GM18870 (cell line): Measurements from ENCODE around the gene SLC22A5.
"Not testable (repeated sequence)": the region's sequence is repeated elsewhere in the genome, so short reads cannot be mapped to it uniquely, and the experiment has no call there.

Experiments
- ATAC-seq: cut with Tn5 transposase; IDR thresholded peaks from one replicate; pipeline ENCODE4 v1.9.1; 2021; ENCODE audit warnings: moderate library complexity; ENCODE audit not compliant: unreplicated experiment

Gene SLC22A5

DNA sequence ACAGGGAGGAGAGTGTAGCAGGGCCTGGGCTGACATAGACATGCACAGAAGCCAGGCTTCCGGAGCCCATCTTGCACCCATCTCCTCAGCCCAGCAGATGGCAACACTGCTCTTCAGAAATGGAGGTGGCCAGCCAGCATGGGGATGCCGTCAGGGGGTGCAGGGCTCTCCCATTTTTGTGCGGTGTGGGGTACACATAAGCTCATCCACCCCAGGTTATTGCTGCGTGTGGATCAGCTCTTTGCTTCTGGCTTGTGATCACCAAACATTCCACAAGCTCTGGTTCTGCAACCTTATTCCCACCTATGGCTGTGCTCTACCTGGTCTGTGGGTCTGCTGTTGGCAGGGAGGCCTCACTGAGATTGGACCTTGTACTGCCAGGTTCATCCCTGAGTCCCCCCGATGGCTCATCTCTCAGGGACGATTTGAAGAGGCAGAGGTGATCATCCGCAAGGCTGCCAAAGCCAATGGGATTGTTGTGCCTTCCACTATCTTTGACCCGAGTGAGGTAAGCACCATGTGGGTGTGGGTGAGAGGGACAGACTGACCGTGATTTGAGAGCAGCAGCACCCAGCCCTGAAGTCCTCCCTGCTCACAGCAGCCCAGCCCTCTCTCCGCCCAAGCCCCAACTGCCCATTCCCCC is 17.3 kb downstream of the SLC22A5 start:
- peak; percentile 72 for ATAC-seq

DNA sequence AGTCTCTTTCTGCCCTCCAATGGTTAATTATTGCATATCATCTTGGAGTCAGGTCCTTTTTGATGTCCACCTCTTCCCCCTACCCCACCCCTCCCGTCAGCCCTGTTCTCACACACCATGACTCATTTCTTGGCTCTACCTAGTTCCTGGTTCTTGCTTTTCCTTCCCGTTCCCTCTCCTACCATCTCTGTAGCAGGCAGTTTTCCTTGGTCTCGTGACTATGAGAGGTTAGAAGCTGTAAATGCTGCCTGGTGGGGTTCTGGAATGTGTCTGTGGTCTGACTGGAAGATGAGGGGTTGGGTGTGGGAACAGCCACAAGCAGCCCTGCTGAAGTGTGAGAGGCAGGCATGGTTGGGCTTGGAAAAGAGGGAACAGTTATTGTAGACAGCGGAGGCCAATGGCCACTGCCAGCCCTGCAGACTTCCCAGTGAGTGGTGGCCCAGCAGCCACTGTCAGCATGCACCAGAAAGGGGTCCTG is 18.2 kb downstream of the SLC22A5 start:
- ATAC-seq, result no peak

DNA sequence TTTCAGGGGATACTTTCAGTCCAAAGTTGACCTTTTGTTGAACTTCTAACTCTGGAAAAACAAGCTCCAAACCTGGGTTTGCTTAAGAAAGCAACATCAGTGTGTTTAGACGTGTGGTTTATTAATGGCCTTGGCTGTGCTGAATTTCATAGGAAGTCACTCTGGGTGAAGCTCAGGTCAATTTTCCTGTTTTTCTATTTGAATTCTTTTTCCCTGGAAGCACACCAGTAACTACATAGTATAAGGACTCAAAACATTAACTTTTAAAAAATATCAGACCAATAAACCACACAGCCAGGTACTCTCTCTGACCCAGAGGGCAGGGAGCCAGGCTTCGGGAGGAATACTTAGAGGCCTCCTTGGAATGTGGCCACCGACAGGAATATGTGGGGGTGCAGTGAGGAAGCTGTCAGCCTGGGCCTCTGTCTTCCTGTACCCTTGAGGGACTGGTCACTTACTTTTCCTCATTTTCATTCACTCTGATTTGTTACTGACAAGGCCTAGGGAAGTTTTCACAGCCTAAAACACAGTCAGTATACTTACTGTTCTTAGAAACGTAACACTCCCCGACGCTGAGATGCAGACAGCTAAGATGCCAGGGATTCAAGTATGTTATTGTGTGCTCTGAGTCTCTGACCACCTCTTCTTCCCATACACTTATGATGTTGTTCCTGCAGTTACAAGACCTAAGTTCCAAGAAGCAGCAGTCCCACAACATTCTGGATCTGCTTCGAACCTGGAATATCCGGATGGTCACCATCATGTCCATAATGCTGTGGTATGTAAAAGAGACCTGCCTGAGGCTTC is 18.9 kb downstream of the SLC22A5 start:
- no peak for ATAC-seq

DNA sequence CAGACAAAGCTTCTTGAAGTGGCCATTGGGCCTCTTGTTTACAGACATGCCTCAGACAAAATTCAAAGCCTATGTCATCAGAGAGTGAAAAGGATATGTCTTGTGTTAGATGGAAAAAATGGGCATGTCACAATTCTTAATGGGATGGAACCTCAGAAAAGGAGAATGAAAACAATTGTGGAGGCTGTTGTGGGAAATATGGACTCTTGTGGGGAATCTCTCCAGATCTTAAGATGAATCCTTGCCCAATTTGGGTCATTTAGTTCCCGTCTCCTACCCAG is 19.5 kb downstream of the SLC22A5 start:
- no peak for ATAC-seq

DNA sequence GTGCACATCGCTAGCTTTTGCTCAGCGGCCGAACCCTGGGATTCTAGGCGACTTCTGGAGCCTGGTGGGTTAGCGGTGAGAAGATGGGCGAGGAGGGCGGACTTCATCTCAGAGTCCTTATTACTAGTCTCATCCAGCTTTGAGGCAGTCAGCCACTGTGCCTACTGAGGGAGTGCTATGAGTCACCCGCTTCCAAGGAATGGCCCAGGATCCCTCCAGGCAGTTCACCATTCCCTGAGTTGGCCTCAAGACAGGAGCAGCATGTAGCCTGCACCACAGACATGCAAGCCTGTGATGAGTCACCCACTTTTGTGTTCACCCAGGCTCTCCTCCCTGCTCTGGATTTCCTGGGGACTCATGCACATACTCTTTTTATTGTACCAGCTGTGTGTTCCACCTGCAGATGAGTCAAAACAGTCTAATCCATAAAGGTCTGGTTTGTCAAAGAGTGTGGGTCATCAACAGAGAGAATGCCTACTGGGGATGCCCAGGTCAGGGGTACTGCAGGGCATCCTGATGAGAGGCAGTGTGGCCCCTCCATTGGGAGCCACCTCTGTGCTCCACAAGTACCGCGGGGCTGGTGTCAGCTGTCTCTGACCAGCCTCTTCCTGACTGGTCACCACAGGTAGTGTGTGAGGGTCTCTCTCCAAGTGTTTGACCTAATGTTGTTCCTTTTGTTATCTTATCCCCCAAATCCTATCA is 20.2 kb downstream of the SLC22A5 start:
- ATAC-seq, result no peak

DNA sequence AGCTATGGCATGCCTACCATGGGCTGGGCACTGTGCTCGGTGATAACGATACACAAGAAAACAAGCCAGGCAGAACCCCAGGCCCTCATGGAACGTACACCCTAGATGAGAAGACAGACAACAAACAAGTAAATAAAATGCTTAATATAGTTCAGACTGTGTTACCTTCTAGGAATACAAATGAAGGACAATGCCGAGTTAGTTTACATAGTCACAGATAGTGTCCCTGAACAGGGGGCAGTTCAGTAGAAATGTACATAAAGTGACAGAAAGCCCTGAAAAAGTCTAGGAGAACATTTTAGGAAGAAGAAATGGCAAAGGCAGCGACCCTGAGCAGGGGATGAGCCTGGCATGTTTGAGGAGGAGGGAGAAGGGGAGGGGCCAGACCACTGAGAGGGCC is 21.7 kb downstream of the SLC22A5 start:
- ATAC-seq, result no peak

DNA sequence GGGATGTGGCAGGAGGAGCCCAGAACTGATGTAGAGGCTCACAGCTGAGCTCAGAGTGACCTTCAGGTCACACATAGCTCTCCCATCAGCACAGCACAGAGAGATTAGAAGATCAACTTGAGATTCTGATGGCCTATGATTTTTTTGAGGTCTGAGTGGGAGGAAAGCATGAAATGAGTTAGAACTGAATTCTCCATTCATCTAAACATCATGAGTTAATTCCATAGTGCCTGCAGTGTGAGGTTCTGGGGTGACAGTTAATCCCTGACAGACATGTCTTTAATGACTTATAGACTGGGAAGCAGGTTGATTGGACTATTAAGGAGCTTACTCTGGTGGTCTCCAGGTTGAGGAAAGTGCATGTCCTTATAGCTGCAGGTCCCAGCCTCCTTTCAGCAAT is 22.4 kb downstream of the SLC22A5 start:
- no peak for ATAC-seq

DNA sequence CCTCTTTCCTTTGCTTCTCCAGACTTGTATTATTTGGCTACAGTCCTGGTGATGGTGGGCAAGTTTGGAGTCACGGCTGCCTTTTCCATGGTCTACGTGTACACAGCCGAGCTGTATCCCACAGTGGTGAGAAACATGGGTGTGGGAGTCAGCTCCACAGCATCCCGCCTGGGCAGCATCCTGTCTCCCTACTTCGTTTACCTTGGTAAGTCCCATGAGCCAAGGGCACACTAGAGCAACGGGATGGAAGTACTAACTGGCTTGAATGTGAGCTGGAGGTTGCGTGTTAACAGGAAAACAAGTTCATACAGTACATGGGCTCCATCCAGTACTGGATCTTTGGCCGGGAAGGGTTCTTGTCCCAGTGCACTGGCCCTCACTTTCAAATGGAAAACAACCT is 22.9 kb downstream of the SLC22A5 start:
- ATAC-seq, result no peak

DNA sequence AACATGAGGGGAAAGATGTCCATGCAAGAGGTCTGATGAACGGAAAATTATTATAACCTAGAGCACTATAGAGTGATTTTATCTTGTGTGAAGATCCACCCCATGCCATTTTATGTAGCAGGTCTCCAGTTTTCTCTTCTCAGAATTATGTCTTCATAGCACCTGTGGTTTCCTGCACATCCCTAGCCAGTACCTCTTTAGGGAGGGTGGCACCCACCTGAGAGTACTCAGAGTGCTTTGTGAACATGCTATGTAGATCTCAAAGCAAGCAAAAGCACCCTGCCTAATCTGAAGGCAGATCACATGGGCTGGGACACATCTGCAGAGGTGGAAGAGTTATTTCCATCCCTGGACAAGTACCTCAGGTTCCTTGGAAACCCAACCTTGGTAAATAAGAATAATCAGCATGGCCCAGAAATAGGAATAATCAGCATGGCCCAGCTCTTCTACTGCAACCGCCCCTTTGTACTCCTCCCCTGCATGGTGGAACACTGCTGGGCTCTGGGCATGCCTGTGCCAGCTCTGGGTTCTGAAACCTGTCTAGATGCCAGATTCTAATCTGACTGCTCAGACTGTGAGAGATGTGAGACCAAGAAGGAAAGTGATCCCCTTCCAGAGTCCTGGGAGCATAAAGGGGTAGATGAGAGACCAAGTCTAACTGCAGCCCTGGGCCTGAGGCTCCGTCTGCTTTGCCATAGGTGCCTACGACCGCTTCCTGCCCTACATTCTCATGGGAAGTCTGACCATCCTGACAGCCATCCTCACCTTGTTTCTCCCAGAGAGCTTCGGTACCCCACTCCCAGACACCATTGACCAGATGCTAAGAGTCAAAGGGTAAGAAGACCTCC is 23.7 kb downstream of the SLC22A5 start:
- ATAC-seq, result no peak

DNA sequence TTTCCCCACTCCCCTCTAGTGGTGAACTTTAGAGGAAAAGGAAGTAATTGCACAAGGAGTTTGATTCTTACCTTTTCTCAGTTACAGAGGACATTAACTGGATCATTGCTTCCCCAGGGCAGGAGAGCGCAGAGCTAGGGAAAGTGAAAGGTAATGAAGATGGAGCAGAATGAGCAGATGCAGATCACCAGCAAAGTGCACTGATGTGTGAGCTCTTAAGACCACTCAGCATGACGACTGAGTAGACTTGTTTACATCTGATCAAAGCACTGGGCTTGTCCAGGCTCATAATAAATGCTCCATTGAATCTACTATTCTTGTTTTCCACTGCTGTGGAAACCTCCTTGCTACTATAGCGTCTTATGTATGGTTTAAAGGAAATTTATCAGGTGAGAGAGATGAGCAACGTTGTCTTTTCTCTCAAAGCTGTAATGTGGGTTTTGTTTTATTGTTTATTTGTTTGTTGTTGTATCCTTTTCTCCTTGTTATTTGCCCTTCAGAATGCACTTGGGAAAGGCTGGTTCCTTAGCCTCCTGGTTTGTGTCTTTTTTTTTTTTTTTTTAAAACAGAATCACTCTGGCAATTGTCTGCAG is 25.3 kb downstream of the SLC22A5 start:
- ATAC-seq, result peak; percentile 79

DNA sequence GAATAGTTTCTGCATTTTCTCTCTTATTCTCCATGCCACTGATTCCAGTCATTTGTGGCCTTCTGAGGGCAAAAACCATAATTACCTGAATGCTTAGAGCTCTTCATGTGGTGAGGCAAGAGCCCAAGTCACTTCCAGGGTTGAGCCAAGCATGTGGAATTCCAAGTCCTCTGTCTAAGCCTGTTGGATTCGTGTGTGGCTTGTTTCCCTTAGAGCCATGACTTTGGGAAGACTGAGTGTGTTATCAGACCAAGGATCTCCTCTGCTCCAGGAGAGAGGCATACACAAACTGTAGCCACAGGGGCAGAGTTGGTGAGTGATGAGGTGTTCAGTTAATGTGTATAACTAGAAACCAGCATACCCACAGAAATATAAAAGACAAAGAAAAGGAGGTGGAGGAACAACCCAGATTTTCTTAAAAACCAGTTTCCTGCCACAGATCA is 27.1 kb downstream of the SLC22A5 start:
- no peak for ATAC-seq

DNA sequence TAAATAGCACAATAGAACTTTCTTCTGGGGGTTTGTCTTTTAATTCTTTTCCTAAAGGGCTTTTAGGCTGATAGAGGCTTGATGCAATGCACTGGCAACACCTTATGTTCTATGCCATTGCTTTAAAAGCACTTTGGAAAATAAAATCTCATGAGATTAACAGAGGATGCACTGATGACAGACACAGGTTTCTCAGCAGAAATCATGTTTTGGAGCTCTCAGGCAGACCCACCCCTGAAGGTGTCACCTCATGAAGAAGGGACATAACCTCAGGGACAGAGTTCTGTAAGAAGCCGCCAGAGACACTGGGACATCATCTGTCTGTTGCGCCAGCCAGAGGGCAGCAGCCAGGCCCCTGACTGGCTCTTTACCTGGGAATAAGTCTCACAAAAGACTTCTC is 27.7 kb downstream of the SLC22A5 start:
- ATAC-seq, result no peak

DNA sequence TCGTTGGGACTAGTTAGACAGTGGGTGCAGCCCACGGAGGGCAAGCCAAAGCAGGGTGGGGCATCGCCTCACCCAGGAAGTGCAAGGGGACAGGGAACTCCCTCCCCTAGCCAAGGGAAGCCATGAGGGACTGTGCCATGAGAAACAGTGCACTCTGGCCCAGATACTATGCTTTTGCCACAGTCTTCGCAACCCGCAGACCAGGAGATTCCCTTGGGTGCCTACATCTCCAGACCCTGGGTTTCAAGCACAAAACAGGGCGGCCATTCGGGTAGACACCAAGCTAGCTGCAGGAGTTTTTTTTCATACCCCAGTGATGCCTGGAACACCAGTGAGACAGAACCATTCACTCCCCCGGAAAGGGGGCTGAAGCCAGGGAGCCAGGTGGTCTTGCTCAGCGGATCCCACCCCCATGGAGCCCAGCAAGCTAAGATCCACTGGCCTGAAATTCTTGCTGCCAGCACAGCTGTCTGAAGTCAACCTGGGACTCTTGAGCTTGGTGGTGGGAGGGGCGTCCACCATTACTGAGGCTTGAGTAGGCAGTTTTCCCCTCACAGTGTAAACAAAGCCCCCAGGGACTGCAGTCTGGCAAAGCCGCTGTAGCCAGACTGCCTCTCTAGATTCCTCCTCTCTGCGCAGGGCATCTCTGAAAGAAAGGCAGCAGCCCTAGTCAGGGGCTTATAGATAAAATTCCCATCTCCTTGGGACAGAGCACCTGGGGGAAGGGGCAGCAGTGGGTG is 28.6 kb downstream of the SLC22A5 start:
- ATAC-seq, result not testable (repeated sequence)

DNA sequence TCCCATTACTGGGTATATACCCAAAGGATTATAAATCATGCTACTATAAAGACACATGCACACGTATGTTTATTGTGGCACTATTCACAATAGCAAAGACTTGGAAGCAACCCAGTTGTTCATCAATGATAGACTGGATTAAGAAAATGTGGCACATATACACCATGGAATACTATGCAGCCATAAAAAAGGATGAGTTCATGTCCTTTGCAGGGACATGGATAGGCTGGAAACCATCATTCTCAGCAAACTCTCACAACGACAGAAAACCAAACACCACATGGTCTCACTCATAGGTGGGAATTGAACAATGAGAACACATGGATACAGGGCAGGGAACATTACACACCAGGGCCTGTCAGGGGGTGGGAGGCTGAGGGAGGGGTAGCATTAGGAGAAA is 34.5 kb downstream of the SLC22A5 start:
- not testable (repeated sequence) for ATAC-seq

DNA sequence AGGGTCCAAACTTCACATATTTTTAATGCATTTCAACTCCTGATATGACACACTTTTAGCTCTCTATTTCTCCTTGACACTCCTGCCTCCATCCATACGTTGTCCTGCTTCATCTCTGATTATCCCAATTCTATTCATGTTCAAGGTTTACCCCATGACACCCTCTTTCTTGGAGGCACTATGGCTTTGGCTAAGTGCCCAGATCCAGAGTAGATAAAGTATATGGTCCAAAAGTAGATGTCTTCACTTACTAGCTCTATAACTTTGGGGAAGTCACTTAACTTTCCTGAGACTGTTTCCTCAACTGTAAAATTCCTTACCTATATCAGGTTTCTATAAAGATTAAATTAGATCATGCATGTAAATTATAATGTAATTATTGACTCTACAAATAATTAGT is 36.1 kb downstream of the SLC22A5 start:
- no peak for ATAC-seq

DNA sequence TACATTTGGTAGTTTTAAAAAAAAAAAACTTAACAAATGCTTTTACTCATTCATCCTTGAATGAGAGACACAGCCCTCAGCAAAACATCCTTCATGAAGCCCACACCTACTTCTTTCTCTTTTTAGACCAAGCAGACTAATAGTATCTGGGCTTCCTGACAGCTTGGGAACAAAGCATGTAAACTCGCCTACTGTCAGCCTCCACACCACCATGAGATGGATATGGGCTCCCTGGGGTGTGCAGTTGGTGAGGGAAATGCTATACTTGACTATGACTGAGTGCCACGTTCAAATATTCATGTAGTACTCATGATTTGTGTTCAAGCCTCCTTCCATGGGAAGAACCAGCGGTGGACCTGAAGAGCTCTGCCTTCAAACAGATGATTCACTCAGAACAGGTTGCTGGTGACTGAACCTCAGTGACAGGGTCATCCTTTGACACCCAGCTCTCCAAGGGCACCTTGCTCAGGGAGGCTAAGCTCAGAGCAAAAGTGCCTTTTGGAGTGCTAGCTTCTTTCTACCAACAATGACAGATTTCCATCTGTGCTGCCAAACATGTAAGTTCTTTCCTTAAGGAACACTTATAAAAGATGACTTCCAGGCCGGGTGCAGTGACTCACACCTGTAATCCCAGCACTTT is 36.8 kb downstream of the SLC22A5 start:
- ATAC-seq, result no peak

DNA sequence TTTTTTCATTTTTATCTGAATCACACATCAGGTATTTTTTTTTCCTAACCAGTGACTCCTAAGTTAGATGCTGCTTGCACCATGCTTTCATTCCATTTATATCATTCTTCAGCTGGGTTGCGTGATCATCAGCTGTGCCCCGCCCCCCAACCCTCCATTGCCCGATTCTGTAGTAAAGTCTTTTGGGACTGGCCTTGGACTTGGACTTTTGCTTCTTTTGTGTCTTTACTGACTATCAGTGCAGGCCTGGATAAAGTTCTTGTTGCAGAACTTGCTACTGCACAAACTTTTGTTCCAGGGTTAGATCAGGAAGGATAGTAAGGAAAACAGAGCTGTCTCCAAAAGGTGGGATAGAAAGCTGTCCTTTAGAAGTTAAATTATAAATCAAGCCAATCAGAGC is 38.5 kb downstream of the SLC22A5 start:
- no peak for ATAC-seq

DNA sequence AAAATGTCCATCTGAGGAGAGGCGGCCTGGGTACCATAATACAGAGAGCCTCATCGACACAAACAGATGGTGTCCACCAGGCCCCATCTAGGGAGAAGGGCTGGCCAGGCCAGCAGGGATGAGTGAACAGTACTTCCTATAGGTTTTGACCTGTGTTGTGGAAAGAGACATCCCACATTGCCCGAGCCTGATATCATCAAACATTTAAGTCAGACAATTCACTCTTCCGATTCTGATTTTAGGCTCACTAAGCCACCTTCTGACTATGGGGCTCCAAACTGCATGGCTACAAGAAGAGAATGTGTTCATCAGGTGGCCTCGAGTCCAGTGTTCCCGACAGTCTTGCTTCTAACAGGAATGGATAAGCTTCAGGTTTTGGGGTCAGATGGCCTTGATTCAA is 38.9 kb downstream of the SLC22A5 start:
- ATAC-seq, result no peak

DNA sequence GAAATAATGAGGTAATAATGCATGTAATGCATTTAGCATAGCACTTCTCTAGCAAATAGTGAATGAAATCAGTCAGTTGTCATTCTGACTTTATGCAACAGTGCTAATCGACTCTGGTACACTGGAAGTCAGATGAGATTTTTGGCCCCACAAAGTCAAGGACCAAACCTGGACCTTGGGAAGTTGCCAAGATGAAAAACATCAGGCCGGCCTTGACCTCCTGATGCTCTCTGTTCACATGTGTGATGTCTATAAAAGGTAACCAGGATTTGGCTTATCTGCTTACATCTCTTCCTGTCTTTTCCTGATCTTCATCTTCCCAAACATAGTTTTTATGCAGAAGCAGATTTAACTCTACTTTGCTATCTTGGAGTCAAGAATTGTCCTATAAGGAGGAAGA is 39.5 kb downstream of the SLC22A5 start:
- ATAC-seq, result no peak
